HG03520 (cell line): ENCODE measurements around the gene TAF4.
"Not testable (repeated sequence)": the region's sequence is repeated elsewhere in the genome, so short reads cannot be mapped to it uniquely, and the experiment has no call there.

Experiments used
- ATAC-seq: cut with Tn5 transposase; IDR thresholded peaks from one replicate; pipeline ENCODE4 v1.9.1; 2021; ENCODE audit warnings: mild to moderate bottlenecking, moderate library complexity; ENCODE audit not compliant: unreplicated experiment

Gene TAF4

GRCh38 chr20:62008643-62009183 is 57.0 kb downstream of the TAF4 start:
- ATAC-seq = no peak

DNA sequence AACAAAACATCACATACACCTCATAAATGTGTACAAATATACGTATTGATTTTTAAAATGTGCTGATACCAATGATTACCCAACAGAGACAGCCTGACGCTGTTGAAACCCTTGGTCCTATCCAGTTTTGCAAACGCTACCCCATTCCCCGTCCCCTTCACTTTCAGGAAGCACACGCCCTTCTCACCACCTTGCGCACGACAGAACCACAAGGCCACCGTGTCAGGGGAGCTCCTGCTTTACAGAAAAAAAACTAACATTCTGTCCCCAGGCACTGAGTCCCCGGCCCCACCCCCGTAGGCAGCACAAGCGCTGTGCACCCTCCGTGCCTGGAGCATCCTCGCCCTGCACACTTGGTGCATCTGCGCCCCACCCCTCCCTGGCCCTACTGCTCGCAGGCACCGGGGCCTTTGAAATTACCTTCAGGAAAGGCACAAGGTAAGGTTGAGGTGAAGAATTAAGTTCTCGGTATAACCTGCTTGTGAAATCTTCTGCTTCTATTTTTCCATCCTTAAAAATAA is 58.5 kb downstream of the TAF4 start:
- ATAC-seq = no peak

GRCh38 chr20:62006482-62006881 is 59.2 kb downstream of the TAF4 start:
- no peak for ATAC-seq

DNA sequence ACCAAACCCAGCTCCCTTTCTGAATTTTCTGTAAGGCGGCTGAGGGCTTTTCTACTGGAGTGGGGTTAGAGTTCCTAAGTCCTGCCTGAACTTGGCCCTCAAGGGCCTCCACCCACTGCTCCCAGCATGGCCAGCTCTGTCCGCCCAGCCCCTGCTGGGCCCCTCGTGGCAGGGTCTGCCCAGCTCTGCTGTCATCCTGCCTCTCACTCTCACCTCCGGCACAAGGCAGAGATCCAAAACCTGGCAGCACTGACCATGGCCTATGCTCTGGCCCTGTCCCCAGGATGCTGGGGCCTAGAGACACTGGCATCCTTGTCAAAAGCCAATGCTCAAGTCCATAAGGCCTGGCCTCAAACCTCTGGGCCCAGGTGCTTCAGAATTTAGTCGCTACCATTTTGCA is 61.1 kb downstream of the TAF4 start:
- ATAC-seq = no peak

GRCh38 chr20:62003567-62004405 is 61.9 kb downstream of the TAF4 start:
- no peak for ATAC-seq

GRCh38 chr20:62002882-62003480 is 62.7 kb downstream of the TAF4 start:
- ATAC-seq = no peak

- ATAC-seq = no peak
These were observed 64.4 kb downstream of the TAF4 start for GRCh38 chr20:62001178-62001715.

DNA sequence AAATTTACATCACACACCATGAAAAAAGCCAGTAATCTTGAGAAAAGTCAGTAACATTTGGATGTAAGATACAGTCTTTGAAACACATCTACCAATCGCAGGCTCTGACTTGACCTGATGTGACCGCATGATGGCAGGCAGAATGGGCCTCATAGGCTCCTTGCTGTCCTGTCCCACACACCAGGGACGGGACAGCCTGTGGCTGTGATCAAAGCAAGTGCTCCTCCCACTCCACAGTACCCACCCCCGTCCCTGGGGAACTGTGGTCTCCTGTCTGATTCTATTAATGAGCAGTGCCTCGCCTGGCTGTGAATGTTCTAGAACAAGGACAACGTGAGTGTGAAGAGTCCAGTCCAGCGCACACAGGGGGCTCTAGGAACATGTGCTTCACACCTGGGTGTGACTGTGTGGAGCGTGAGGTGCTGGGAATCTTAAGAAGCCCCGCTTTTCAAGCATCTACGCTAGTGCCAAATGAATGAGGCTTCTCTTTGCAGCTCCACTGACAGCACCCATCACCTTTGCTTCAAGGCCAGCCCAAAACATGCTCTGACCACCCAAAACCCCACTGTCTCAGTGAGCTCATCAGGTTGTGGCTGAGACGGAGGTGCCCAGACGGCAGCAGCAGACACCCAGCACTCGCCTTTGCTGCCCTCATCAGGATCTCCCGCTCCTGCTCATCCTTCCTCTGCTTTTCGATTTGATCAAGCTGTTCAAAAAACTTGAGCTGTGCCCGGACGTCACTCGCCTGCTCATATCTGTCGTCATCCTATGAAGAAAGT is 67.1 kb downstream of the TAF4 start:
- ATAC-seq = no peak

GRCh38 chr20:61997891-61998290 is 67.8 kb downstream of the TAF4 start:
- ATAC-seq = no peak

GRCh38 chr20:61997372-61997771 is 68.3 kb downstream of the TAF4 start:
- no peak for ATAC-seq

DNA sequence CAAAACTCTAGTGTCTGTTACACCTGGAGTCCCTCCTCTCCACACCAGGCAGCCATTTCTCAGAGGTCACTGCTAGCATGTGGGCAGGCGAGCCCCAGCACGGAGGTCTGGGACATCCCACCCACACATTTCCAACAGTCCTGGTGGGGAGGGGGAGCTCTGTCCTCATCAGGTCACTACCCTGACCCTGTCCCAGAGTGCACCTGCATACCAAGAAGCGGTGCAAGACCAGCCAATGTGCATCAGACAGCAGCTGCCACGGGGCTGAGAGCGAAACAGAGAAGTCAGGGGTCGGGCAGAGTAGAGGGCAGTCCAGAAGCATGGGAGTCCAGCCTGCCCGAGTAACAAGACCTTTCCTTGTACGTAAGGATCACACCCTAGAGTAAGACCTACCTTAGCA is 71.1 kb downstream of the TAF4 start:
- no peak for ATAC-seq

- ATAC-seq = no peak
These were observed 72.6 kb downstream of the TAF4 start for GRCh38 chr20:61993058-61993457.

DNA sequence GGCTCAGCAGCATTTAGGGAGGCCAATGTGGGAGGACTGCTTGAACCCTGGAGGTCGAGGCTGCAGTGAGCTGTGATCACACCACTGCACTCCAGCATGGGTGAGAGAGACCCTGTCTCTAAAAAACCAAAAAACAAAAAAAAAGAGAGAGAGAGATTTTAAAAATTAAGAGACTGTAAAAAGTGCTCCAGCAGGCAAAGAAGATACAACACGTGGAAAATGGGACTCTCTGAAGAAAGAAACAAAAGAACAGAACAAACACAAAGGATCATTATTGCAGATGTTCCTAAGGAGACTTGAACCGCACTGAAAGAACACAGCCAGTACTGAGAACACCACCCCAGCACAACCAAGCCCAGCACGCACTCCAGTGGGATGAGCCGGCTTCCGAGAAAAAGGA is 74.2 kb downstream of the TAF4 start:
- no peak for ATAC-seq

GRCh38 chr20:61990484-61990883 is 75.2 kb downstream of the TAF4 start:
- no peak for ATAC-seq

DNA sequence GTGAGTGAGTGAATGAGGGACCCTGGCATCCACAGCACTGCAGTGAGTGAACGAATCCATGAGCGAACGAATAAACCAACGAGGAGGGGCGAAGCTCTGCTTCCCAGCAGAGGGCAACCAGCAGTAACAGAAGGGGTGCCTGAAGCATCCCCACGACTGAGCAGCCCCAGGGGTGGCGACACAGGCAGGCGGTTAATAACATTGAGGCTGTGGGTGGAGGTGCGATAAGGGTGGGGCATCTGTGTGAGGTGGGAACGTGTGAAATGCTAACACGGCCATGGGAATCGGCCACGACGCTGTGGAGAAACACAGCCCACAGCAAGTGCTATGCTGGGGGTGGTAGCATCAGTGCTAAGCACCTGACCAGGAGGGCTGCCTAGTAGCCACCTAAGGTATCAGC is 75.9 kb downstream of the TAF4 start:
- ATAC-seq = no peak

DNA sequence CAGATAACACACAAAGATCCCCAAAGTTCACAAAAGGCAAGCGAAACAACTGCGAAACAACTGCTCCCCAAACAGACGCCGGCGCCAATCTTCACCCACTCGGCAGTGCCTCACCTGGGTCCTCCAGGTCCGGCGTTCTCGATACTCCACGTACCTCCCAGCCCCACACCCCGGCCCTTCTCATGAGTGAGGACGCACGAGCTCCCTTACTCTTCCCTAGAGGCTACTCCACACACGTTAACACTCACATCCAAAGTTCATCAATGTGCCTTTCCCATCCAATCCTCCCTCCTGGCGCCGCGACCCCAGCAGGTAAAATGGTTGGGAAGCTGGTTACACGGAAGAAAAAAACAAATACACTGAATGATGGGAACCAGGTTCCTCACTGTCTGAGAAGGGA is 77.0 kb downstream of the TAF4 start:
- ATAC-seq = no peak

DNA sequence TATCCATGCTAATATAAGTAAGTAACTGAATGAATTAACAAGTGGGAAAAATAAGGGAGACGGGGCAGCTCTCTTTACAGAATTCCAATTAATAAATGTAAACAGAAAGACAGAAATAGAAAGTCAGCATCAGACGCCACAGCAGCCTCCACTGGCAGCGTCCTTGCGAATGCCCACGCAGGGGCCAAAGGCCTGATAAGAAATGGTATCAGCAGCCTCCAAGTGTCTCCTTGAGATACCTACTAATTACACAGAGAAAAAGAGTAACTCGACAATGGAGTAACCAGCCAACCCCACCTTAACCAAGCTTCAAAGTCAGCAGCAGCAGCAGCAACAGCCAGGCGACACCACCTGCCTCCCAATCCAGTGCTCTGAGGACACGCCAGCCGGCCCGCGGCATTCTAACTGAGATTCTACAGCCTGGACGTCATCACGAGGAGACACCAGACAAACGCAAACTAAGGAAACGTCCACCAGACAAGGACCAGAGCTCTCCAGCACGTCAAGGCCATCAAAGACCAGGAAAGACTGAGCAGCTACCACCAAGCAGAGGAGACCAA is 78.8 kb downstream of the TAF4 start:
- ATAC-seq = no peak

GRCh38 chr20:61985096-61985495 is 80.6 kb downstream of the TAF4 start:
- ATAC-seq = no peak

GRCh38 chr20:61984431-61984830 is 81.2 kb downstream of the TAF4 start:
- not testable (repeated sequence) for ATAC-seq

GRCh38 chr20:61983965-61984364 is 81.7 kb downstream of the TAF4 start:
- no peak for ATAC-seq

GRCh38 chr20:61982951-61983315 is 82.7 kb downstream of the TAF4 start:
- no peak for ATAC-seq
